Stimulated activated CD4-positive, alpha-beta T cell treated with anti-CD3 and anti-CD28 coated beads, Interleukin-15, amount 100 ng/mL, for 48 hours (primary cell): Measurements from ENCODE around the gene C1QTNF8.

Experiments
- DNase-seq, 2 donors: peaks; one replicate each; pipeline ENCODE4 v3.0.0-alpha.2; 2020; ENCODE audit warnings: low read depth in 2 of 2

Gene C1QTNF8

DNA sequence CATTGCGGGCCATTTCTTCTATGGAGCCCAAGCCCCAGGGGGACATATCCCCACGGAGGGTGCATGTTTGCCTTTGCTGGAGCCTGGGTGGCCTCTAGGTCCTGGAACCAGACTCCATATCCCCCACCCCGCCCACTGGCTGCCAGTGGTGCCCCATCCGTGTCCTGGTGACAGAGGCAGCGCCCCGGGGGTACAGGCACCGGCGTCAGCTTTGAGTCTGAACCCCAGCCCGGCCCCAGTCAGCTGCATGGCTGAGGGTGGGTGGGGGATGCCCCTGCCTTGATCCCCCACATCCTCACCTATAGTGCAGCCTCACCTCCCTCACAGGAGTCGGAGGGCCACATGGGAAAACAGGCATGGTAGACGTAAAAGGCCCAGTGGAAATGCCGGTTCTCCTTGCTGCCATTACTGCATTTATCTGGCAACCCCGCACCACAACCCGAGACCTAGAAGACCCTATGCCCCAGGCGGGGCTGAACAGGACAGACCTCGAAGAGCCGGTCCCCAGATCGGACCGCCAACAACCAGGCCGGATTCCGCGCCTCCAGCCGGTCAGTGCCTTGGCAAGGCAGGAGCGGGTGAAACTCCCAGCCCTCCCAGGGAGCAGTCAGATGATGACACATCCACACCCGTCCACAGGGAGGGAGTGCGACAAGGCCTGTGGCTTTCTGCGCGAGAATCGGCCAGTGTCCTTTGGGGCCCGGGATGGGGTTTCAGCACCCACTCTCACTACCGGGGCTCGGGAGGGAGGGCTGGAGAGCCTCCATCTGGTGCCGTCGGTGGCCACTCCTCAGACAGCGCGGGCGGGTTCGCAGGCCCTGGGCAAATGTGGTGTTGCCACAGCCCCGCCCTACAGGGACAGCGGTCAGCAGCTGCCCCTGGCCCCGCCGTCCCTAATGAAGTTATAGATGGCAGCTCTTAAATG lies 35.4 kb downstream of the C1QTNF8 start:
- DNase-seq: no peak

DNA sequence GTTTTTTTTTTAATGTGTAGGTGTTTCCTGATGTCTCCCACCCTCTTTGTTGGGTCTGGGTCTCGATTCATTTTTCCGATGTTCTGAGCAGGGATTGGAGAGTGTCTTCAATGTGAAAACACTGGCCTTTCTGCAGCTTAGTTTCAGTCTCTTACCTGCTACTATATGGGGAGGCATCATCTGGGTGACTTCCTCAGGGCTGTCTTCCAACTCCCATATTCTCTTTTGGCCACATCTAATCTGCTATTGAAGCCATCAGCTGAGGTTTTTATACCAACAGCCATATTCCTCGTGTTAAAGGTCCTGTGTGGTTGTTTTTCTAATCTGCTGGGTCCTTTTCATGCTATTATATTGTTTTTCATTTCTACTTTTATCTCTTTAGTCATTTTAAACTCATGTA lies 36.7 kb downstream of the C1QTNF8 start:
- no peak for DNase-seq

DNA sequence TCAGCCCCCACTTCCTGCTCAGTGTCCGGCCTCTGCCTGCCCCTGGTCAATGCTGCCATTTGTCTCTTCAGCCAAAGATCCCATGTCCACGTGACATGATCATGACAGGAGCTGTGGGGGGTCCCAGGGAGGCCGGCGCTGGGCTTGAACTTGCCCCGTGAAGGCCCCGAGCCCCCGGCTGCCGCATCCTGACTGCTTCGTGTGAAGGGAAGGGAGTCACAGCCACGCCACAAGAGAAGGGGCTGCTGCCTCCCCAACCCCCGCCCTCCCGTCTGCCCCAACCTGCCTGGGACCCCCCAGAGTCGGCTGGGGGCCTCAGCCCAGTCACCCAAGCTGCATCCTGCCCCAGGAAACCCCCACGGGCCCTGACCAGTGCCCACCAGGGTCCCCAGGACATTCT lies 37.8 kb downstream of the C1QTNF8 start:
- no peak for DNase-seq

DNA sequence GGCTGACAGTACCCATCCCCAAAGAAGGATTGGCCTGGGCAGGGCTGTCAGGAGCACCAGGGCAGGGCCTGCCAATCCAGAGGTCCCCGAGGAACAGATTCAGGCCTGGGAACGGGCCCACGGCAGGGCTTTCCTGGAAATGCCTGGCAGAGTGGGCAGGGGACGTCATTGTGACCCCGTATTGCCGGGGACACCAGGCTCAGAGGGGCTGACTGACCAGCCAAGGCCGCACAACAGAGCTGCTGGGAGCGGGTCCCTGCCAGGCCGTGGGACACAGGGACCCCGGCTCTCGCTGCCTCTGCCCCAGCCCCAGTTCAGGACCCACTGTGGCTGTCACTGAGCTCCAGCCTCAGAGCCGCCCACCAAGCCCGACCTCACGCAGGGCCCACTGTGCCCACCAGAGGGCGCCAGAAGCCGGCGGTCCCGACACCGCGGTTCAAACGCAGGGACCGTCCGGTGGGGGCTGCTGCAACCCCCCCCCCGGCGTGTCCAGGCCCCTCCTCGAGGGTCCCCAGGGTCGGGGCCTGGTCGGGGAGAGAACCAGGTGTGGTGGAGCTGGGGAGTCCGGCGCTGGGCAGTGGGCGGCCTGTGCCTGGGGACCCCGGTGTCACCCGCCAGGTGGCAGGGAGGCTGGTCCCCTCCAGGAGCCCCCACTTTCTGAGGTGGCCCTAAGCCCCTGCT lies 38.7 kb downstream of the C1QTNF8 start:
- peak; percentile 28 to 51 for DNase-seq

DNA sequence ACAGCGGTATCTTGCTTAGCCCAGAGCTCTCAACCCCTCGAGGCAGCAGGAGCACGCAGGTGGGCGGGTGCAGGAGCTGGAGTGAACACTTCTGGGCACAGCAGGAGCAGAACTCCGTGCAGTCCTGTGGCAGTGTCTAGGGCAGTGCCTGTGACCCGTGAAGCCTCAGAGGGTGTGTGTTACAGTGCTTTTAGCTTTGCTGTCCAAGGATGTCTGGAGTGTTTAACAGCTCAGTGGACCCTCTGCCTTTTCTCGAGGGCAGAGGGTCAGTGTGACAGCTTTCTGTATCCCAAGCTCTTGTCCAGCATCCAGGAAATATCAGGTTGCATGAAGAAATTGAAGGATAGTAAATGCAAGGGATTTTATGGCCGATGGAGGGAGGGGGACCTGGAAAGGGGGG lies 39.8 kb downstream of the C1QTNF8 start:
- DNase-seq: no peak

DNA sequence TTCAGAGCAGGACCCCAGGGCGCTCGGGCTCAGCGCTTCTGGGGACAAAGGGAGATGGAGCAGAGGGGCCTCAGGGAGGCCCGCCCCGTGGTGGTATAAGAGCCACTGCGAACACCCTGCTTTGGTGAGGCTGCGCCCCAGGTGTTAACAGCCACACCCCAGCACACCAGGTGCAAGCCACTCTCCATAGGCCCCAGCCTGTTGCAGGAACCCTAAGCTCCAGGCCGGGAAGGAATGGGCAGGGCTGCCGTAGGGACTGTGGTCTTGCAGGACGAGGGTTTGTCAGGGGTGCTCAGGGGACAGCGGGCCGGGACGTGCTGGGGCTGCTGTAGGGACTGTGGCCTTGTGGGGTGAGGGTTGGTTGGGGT lies 40.5 kb downstream of the C1QTNF8 start:
- no peak for DNase-seq

DNA sequence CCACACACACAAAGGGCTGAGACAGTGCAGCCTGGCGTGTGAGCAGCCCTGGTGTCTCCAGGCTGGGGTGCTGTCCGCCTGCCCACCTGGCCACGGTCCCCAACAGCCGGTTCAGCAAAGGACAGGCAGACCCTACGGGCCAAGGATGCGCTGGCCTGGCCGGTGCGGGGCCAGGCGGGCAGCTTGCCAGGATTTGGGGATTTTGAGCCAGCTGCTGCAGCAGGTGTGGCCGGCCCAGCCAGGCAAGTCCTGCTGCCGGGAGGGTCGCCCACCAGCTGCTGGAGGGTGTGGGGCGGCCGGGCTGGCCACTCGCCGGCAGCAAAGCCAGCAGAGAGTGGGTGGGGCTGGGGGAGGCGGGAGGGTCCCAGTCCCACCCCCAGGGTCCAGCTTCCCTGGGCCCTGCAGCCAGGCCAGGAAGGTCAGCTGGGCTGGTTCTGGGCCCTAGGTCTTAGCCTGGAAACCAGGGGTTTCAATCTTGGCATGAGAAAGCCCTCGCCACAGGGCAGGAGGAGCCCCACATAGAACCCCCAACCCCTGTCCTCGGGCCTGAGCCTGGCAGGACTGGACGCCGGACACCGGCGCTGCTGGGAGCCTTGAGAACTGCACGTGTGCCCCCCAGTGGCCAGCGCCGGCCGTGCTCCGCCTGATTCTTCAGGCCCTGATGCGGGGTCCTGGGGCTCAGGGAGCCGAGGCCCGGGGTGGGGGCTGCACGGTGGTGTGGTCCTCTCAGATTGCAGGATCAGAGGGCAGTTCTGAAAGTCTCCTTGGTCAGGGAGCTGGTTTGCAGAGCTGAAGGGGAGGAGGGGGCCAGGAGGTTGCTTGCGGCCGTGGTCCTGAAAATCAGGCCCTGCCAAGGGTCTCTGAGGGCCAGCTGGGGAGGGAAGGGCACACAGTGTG lies 41.1 kb downstream of the C1QTNF8 start:
- peak in 1 of 2 donors; percentile 17 for DNase-seq

DNA sequence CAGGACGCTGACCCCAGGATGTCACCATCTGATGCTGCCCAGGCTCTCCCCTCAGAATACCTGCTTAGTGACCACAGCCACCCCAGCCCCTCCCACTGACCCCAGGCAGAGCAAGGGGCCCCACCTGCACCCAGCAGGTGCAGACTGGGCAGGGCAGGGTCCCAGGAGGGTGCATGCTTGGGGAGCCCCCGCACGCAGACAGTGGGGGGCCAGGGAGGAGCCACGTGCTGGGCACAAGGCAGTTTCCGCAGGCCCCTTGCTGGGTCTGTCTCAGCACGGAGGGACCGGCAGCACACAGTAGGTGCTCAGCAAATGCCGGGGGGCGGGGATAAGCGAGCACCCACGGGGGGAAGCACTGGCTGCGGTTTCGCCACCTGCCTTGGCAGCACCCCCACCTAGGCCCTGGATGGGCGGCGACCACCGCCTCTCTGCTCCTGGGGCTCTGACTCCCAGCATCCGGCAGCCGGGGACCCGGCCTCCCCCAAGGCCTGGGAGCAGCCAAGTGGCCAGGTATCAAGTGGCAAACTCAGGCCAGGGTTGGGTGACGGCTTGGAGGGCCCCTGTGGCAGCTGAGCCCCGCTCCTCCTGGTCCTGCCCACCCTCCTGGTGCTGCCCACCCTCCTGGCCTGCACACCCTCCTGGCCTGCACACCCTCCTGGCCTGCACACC lies 42.2 kb downstream of the C1QTNF8 start:
- no peak for DNase-seq

DNA sequence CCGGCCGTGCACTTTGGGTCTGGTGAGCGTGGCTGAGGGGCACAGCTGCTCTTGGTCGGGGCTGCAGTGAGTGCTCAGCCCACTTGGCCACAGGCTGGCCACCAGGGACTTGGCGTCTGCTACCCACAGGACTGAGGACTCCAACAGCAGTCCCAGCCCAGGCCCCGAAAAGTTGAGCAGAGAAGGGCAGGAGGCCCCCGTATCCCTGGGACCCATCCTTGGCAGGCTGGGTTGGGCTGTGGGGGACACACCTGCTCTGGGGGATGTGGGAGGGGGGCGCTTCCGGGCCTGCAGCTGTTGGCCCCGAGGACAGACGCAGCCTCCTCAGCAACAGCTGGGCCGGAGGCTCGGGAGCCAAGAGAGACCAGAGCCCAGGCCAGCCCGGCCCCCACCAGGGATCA lies 42.9 kb downstream of the C1QTNF8 start:
- DNase-seq: no peak

DNA sequence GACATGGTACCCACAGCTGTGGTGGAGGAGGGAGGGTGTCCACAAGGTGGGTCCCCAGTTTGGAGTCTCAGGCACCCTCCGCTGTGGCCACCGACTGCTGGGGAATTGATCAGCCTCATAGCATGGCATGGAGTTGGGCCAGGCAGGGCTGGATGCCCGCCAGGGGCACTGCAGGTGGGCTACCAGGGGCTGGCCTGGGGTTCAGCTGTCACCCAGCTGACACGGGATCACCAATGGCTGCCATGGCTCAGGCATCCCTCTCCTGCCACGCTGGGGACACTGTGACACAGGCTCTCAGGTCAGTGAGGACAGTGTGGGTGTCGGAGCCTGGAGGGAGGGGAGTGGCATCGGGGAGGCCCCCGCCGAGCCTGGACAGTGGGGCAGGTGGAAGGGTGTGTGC lies 43.3 kb downstream of the C1QTNF8 start:
- DNase-seq: no peak

DNA sequence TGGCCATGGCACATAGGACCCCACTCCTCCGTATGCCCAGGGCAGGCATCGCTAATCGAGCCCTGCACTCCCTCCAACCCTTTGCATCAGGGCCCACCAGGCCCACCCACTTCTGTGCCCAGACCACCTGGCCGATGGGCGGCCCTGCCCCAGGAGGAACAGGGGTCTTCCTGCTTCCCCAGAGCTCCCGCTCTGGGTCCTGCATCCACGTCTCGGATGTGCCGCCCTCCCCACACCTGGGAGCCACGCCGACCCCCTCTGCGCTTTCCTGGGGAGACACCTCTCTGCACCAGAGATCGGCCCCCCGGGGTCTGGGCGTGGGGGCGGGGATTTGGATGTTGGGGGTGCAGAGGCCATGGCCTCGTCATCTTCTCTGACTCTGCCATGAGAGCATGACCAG lies 44.6 kb downstream of the C1QTNF8 start:
- DNase-seq: no peak

DNA sequence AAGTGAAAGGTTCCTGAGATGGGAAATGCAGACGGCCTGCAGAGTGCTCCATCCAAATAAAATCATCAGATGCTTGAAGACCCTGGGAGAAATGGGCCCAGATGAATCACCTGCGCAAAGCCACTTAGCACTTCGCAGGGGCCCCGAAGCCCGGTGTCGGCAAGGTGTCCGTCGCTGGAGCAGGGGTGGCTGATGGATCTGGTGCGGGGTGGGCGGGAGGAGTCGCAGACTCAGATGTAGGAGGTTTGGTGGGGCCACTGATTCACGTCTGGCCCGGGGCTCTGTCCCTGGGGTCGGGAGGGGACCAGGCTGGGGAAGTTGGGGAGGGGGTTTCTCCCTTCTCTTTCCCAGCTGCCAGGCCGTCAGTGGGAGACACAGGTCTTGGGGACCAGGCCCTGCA lies 45.1 kb downstream of the C1QTNF8 start:
- DNase-seq: no peak

DNA sequence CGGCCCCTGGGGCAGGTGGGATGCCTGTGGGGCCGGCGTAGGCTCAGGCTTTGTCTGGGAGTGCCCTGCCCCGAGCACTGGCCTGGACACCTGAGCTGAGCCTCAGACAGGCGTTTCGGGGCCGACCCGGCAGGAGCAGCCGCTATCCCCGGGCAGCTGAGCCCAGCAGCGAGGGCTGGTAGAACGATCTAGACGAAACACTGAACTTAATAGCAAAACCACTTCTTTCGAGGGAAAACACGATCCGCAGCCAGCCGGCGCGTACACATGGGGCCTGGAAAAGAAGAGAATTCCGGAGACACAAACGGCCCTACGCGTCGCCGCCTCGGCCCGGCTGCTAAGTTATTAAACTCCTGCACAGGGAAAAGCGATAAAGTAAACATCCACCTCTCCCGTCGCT lies 45.5 kb downstream of the C1QTNF8 start:
- DNase-seq: no peak

DNA sequence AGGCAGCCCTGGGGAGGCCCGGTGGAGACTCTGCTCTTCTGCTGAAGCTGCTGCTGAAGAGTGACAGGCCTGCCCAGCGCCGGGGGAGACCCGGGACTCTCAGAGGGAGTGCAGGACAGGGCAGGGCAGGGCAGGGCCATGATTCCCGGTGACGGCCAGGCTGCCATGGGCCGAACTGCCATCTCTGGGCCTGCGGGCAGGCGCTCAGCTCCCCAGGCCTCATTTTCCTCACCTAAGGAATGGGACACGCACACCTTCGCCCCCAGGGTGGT lies 46.1 kb downstream of the C1QTNF8 start:
- no peak for DNase-seq

DNA sequence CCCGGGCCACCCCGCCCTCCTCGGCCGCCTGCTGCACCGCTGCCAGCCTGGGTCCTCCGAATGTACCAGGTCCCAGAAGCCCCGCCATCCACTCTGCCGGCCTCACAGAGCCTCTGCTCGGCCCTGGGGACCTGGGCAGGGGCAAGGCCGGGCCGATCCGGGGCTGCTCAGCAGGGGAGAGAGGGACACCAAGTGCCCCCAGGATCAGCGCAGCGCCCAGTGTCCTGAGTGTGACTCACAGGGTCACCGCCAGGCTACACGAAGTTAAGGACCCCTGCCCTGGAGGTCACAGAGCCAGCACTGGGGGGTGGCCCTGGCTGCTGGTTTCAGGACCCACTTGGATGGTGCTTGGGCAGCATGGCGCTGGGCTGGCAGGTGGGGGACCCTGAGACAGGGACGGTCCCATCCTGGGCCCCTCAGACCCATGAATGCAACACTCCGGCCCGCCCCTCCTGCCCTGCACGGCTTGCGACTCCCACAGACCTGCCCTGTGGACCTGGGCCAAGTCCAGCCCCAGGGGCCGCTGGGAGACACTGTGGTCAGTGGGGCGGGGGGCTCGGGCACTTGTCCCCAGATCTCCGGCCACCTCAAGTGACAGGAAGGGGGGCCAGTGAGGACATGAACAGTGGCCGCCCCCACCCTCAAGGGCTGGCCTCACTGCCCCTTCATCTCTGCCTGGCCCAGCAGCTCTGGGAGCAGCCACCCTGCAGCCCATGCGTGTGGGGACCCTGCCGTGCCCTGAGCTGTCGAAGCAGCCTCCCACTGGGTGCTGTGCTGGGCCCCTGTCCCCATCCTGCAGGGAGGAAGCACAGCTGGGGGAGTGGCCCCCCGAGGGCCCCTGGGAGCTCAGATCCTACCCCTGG lies 46.7 kb downstream of the C1QTNF8 start:
- DNase-seq: no peak

DNA sequence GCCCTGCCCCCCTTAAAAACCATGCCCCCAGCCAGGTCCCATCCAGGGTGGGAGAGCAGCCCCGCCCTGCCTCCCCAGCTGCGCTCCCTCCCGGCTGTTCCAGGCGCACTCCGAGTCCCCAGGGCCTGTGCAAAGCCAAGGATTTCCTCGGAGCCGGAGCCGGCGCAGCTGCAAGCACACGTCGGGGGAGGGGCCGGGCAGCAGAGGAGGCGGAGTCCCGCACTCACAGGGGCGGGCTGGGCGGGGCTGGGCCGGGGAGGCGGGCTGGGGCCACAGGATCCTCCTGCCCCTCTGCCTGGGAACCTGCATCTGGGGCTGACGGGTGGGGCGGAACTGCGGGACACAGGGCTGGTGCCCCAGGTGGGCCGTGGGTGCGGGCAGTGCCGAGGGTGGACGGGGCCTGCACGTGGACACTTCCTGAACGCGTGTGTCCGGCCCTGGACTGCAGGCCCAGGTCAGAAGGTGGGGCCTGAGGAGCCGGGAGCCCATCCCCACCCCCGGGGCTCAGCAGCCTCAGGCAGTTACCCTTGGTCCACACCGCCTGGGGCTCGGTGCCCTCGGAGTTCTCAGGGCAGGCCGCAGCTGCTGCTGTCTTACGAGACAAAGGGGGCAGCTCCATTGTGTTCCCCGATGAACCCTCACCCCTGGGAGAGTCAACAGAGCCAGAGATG lies 47.5 kb downstream of the C1QTNF8 start:
- DNase-seq: no peak

DNA sequence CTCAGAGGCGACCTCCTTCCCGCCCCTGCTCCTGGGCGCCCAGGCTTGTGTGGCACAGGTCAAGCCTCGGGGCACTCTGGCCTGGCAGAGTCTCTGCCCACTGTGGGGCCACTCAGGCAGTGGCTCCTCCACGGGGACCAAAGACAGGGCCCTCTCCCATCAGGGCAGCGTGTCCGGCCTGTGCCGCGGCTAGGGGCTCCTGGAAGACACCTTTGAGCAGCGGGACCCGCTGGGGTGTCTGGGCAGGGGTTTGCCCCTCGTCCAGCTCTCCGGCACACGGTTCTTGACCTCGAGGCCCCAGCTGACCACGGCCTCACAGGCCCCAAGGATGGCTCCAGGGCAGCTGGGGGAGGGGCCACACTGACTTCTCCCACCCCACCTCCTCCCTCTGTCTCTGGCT lies 48.2 kb downstream of the C1QTNF8 start:
- no peak for DNase-seq

DNA sequence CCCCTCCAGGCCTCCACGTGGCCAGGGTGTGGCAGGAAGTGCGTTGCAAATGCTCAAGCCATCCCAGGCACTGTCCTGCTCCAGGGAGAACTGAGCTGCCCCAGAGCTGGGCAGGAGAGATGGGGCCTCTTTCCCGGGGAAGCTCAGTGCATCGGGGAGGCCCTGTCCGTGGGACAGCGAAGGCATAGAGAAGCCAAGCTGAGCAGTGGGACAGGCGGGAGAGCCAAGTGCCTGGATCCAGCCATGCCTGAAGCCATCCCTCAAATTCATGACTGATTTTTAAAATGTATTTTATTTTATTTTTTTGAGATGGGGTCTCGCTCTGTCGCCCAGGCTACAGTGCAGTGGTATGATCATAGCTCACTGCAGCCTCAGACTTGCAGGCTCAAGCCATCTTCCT lies 48.9 kb downstream of the C1QTNF8 start:
- DNase-seq: no peak

DNA sequence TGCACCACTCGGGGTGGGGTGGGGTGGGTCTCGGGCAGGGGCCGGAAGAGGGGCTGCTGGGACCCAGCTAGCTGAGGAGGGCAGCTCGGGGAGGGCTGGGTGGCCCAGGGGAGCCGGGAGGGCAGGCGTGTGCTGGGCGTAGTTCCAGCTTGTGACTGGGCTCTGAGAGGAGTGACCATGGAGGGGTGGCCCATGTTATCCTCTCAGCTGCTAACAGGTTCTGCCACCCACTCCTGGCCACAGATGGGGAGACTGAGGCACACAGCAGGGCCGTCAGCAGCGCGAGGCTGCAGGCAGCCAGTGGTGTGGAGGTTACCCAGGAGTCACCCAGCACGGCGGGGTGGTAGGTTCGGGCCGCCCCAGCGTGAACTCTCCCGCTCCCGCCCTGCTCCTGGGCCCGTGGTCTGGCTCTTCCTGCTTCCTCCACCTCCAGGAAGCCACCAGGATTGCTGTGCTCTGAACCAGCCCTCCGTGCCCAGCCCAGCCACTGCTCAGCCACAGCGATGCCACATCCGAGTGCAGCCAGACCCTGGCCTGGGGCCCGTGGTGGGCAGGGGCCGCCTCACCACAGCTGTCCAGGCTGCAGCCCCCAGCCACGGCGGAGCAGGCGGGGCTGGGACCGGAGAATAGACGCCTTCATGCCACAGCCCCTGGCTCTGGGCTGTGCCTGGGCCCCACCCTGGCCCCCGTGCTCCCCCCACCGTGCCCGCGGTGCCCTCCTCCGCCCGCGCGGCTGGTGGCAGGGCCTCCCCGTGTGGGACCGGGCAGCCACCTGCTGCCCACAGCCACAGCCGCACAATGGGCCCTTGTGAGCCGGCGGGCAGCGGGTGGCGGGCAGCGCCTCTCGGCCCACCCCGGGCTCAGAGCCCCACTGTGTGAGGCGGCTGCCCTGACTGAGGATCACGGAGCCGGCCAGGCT lies 49.8 kb downstream of the C1QTNF8 start:
- DNase-seq: no peak
